ENCODE measurements around the gene PEPD.

The PEPD gene

DNA sequence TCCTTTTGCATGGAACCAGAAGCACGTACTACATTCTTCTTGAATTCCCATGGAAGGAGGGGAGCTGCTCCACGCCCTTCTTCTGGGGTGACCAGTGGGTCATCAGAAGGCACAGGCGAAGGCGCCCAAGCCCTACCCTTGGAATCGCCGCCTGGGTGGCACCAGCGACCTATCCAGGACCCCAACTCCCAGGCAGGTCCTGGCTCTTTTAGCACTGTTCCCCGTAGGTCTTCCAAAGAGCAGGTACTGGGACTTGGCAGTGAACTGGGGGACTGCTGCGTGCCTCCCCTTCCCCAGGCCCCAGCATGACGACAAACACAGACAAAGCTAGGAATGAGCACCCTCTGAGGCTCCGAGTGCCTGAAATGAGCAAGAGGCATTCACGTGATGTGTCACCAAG is 103.1 kb downstream of the PEPD start:
- DNase-seq = no peak

DNA sequence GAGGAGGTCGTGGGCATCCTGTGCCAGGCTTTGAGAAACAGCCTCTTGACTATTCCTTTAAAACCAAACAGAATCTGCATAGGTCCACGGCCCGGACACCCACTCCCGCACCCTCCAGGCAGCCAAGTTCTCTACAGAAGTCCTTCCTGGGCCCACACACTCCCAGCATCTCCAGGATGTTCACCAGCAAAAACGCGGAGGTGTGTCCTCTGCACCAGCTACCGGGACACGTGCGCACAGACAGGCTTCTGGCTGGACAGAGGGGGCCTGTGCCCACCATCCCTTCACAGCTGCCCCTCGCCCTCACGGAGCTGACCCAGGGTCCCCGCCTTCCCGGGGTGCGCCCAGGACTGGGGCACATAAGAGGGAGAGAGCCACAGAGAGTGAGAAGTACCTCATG is 103.8 kb downstream of the PEPD start:
- no peak for DNase-seq

DNA sequence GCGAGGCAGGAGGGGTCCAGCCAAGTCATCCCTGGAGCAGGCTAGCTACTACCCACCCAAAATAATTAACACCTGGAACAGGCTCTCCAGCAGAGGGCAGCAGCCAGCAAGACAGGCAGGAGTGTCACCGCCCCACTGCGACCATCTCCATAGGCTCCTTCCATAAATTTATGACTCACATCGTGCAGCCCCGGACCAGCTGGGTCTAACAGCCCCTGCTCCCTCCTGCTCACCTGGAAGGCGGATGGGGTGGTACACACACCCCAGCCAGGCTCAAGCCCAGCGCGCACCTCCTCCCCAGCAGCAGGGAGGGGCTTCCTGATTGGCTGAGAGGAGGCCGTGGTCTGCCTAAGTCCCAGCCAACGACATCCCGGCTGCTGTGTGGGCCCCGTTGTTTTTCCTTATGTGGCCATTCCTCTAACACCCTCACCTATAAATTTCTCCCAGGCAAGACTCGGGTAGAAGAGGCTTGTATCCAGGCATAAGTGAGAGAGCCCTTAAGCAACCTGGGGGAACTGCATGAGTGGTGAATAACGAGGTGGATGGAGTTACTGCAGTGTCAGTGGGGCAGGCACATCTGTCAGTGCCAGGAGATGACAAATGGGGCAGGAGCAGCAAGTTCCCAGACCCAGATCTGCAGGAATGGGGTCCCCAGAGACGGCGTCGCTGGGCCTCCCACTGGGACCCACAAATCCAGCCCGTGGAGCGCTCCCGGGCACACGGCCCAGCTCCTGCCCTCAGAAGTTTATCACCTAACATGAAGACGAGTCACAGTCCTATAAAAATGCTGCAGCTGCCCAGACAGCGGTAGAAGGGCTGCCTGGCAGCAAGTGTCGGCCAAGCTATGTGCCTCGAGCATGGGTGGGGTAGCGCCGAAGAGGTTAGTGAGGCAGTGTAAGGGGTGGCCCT is 105.0 kb downstream of the PEPD start:
- peak; percentile 46 for DNase-seq

DNA sequence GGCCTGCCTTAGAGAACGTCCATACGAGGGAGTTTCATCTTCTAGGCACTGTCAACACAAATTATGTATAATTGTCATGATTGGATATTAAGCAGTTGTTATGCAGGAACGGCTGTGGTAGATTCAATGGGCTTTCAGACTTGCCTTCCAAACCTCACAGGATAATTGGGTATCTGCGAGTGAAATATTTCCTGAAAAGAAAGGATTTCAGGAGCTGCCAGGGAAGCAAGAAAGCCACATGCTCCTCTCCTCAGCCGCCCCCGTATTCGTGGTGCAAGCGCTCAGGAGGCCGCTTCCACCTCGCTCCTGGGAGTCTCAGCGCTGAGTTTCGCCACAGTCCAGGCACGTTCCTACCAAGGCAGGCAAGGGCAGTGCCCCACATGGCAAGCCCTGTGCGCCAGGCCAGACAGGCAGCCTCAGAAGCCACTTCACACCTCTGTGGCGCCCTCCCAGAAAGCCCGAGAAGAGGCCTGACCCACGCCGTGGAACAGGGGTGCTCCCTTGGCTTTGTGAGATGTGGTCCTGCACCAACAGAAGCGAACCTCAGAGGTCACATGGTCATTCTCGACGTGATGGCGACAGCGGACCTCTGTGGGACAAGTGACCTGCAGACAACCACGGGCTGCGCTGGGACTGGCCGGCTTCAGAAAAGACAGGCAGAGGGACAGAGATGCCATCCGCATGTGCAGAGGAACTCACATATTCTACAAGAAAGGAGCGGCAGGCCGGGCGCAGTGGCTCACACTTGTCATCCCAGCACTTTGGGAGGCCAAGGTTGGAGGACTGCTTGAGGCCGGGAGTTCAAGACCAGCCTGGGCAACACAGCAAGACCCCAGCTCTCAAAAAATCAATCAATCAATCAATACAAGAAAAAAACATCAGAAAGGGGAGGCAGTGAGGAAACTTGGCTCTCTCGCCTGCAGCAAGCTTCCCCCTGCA is 106.7 kb downstream of the PEPD start:
- no peak for DNase-seq

DNA sequence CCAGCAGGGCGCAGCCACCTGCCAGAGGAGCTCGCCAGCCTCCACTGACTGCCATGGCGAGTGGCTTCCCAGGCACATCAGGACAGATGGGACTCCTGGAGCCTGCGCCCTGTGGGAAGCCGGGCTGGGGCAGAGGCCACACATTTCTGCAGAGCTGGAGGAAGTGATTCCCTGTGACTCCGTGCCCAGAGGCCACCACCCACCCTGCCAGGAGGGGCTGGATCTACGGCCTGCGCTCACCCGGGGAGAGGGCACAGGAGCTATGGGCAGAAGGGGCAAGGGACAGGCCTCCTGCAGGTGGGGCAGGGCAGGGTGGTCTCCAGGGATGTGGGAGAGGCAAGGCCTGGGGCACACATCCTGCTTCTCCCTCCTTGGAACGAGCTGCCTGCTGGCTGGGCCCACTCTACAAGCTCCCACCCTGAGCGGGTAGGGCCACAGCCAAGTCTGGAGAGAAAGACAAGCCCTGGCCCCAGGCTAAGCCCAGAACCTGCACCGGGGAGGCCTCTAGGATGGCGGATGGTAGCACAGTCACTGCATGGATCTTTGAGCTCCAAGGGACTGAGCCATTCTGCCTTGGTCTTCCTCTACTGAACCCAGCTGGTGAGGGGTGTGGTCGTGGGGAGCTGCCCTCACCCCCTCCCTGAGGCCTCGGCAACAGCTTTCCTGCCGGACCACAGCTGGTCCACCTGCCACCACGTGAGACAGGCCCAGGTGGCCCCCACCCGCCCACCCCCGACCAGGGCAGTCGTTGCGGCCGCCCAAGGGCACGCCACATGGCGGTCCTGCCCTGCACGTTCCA is 107.5 kb downstream of the PEPD start:
- no peak for DNase-seq

DNA sequence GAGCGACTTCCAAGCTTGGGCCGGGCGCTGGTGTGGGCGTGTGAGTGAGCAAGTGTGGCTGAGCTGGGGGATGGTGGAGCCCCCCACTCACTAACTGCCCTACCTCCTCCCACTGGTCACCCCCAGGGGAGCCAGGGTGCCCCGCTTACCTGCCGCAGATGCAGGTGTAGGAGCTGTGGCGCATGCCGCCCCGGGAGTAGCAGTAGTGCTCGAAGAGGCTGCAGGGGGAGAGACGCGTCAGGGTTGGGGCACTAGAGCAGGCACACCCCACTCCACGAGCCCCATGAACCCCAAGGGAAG is 108.2 kb downstream of the PEPD start:
- DNase-seq = no peak

DNA sequence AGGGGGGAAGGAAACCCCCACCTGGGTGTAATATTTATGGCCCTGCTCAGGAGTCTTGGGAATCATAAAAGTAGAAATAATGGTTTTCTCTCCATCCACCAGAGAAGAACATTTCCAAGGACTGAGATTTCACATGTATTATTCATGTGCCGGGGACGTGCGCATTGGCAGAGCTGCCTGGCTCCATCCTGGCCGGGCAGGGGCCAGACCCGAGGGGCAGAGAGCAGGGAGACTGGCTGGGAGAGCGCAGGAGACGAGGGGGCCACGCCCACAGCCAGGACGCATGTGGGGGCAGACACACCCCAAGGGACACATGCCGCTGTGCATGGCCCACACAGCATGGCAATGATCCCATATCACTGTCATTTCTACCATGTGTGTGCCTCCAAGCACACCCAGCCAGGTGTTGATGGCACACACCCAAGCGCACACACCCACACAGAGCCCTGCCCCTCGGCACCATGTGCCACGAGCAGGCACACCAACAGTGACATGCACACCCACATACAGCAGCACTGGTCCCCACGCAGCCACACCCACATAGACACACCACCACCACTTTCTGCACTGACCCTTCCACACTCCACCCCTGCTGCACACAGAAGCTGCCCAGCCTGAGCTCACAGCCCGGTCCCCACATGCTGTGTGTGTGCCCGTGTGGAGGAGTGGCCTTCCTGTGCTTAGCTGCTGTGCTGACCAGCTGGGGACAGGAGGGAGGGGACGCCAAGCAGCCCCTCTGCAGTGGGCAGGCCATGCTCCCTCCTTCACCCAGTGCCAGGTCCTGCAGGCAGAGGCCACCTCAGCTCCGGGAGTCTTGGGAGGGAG is 108.8 kb downstream of the PEPD start:
- DNase-seq = no peak

DNA sequence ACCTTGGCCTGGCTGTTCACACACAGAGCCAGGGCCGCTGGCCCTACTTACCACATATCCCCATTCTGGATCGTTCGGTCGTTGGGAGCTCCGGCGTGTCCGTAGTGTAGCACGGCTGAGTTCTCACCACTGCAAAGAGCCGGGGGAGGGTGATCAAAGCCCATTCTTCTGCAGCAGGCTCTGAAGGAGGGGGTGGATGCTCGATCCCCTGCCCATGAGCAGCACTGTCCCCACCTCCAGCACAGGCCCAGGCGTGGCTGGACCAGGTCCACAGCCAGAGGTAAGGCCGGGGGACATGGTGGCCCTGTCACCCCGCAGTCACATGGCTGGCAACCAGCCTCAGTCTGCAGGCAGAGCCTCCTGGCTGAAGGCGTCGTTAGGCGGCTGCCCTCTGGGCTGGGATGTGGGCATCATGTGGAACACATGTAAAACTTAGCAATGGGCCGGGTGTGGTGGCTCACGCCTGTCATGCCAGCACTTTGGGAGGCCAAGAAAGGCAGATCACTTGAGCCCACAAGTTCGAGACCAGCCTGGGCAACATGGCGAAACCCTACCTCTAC is 109.9 kb downstream of the PEPD start:
- DNase-seq = no peak

DNA sequence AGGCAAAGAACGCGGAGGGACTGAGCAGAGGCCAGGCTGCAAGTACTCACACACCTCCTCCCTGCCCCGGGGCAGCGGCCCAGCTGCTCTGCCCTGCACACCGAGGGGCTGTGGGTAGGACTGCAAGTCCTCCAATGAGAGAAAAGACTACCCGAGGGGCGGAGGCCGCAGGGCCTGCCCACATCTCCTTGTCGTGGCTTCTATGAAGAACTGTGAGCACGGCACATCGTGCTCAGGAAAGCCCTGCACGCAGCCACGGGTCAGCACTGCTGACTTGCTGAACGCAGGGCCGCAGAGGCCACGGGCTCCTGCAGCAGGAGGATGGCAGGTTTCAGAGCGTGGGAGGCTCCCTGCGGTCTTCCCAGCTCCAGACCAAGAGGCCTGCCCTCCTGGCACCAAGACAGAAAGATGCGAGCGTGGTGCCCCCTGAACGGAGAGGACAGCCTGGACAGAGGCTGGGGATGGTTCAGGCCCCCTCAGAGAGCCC is 110.6 kb downstream of the PEPD start:
- DNase-seq = no peak

DNA sequence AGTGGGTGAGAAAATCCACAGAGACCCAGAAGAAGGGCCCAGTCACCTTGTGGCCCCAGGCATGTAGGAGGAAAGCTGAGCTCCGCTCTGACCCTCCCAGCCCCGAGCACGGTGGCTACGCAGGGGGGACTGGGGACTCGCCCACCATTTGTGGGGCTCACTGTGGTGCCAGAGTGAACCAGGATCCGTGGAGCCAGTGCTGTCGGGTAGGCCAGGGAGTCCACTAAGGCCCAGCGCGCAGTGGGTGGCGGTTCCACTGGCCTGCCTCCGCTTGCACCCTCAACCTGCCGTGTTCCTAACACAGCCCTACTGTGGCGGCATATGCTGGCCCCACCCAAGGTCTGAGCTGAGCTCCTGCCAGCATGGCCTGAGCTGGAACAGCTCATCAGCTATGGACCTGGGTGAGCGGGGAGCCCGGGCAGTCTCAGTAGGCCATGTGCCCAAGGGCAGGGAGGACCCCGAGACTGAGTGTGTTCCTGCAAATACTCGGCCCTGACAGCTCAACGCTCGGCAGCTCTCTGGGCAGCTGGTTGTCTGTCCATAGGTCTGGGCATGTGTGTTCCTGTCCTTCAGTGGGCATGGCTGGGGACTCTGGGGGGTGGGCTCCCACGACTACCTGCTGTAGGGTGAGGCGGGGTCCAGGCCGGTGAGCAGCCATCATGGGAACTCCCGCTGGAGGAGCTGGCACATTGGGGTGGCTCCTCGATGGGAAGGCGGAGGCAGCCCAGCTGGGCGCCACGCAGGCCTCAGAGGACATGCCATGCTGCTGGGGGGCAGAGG is 111.5 kb downstream of the PEPD start:
- no peak for DNase-seq

DNA sequence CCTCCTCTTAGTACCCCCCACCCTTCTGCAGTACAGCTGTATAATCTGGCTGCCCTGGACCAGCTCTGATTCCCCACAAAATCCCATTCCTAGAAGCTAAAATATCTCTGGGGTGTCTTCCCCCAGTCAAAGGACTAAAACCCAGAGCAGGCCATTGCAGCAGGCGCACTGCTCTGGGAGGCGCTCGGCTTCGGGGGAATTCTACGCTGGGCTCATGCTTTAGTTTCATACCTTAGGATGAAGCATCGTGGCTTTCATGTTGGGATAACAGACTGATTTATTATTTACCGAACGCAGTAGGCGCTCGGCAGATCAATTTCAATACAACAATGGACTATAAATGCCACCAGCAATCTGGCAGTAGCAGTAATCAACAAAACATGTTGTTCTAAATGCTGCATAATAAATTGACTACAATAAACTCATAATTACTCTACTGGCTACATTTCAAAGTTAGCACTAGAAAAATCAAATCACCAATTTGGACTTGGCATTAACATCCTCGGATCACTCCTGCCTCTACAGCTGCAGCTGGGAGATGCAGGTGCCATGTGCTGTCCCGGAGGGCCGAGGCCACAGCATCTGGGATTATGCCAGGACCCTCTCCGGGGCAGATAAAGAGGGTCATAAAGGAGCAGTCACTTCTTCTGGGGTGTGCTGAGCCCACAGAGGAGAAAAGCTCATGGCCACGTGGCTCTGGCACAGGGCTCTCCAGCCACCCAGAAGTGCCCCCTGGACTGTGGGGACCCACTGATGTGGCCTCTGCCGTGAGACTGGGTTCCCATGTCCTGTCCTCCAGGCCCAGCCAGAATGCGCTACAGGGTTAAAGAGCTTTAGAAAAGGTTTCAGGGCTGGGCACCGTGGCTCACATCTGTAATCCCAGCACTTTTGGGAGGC is 112.8 kb downstream of the PEPD start:
- DNase-seq = no peak

DNA sequence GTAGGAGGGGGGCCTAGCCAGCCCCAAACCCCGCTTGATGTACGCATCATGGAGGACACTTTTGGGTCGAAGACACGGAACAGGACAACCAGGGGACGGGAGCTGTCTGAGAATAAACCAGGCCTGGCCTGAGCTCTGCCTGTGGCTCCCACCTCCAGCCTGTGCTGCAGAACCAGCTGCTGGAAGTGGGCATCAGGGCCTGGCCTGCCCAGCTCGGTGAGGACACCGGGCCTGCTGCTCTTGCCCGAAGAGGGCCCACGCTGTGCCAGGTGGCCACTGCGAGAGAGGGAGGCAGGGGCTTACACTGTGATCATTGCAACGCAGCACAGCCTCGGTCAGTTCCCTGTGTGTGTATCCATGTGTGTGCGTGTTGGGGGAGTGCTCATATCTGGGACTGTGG is 113.5 kb downstream of the PEPD start:
- no peak for DNase-seq

DNA sequence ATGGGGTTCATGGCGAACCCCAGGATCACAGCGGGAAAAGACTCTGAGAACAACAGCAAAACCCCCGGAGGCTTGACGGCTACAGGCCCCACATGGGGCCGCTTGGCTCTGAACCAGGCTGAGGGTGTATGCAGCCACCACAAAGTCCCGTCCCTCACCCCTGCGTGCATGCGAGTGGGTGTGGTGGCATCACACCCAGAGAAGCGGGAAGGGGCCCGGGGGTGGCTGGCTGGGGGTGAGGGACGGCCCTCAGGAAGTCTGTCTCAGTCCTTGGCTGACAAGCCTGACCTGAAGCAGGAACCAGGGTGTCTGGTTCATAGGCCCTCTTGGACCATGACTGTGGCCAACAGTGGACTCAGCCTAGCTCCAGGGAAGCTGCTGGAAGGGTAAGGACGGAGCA is 113.9 kb downstream of the PEPD start:
- peak; percentile 14 for DNase-seq

DNA sequence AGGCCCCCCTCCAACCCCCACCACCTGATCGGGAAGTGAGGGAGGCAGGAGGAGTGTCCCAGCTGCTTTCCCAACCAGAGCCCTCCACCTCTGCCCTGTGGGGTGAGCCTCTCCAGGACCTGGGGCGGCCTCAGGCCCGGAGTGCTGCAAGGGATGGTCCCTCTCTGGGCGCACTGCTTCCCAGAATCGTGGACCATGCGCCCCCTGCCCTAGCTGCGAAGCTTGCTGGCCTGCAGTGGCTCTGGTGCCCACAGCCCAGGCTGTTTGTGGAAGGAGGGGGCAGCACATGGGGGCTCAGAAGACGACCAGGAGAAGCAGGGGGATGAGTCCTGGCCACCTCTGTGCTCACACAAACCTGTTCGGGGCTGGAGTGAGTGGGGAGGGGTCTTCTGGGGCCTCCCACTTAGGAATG is 114.4 kb downstream of the PEPD start:
- no peak for DNase-seq

DNA sequence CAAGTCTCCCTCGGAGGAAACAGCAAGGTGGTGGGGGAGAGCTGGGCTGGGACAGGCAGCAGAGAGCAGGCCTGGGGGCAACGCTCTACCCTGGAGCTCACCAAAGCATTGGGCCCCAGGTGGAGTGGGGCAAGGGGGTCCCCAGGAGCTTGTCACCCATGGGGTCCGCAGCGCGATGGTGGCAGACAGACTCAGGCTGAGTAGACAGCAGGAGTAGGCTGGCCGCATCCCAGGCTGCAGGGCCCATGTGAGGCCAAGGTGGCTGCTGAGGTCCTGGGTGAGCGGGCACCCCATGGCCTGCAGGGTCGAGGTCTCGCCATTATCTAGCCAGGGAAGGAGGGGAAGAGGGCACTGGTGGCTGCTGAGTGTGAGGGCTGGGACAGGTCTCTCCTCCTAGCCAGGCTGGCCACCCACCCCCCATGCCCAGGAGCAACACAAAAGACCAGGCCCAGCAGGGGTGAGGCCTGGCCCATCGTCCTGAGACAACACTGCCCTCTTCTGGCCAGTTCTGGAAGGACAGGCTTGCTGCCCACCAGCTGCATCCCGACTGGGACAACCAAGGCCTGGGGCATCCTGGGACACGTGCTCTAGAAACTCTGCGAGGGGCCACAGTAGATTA is 115.0 kb downstream of the PEPD start:
- peak; percentile 74 for DNase-seq

DNA sequence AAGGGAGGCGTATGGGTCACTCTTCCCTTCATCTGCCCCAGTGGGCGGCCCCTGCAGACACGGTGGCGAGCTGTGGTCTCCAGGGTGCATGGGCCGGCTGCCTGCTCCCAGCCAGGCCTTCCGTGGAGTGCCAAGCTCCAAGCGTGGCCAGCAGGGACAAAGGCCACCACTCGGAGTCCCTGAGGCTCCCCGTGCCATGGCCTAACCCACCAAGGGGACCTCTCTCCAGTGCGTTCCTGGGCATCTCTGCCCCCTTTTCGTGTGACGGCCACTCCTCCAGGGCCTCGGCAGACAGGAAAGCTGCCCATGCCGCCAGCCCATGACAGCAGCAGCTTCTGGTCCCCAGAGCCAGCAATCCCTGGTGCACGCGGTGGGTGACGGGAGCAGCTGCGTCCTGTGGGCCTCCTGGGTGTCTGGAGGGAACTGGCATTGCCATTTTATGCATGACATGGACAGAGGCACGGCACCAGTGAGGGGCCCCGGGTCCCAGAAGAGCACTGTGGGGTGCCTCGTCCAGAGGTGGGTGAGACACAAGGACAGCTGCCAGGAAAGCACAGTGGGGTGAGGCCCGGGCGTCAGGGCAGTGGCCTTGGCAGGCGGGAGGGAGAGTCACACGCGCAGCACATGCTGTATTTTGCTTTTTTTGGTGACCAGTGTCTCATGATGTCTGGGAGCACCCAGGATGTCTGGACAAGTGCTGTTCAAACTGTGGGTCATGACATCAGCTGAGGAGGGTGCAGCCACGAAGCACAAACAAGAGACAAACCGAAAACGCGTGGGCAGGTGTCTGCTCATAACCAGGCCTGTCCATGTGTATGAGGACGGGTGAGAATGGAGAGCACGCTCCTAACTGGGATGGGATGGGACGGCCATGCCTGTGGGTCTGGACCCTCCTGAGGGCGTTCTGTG is 115.8 kb downstream of the PEPD start:
- peak; percentile 19 for DNase-seq

DNA sequence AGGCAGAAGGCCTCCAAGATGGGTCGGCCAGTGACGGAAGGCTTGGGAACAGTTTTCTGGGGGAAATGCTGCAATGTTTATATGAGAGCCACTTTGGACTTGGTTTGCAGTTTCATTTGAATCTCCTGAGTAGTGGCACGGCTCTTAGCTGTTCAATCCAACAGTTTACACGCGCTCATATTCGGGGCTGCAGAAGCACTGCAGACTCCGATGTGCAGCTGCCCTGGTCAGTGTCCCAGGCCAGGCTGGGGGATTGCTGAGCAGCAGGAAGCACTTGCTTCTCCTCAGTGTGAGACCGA is 116.4 kb downstream of the PEPD start:
- DNase-seq = no peak

DNA sequence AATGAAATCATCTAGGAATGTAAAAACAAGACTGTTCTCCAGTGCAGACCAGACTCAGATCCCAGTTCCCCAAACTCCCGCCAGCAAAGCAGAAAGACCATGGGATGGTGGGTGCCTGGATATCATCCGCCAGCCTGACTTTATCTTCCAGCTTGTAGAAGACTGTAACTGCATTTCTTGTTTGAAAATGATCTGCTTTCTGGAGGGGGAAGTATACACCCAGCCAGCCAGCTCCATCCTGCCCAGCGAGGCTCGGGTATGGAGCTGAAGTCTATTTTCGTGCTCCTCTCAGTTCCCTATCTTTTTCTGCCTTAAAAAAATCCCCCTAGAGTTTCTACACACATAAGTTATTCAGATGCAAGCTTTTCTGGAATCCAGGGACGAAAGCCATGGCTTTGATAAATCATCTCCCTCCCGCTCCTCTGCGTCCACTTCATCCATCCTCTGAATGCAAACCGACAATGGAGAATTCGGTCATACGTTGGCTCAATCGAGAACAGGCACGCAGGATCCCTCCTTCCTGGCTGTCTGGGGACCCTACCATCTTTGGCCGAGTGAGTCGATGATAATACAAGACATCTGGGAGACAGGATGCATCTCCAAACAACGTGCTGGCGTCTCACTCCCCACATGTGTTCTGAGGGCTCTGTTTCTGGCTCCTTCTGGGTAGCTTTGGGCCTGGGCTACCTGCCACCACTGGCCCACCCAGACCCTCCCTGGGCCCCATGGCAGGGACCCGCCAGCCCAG is 116.9 kb downstream of the PEPD start:
- DNase-seq = peak; percentile 25

Measured in suppressor macrophage treated with lipopolysaccharide for 4 hours (primary cell).